Transverse colon (tissue), 4 donors: ENCODE data around the gene IFRD2. TPM values are rescaled to one million over a fixed set of nuclear protein-coding genes. Genes with fewer than 3 reads are reported as not detected.
A peak's percentile ranks its signal among the peaks of the same experiment; 100 is the strongest.

Experiments
- DNase-seq: peaks from one replicate; pipeline ENCODE4 v3.0.0-alpha.2; 2019
- H3K27ac ChIP-seq, 4 donors: fragments of 200-600 bp; sonication (generic); 2 replicates each; pipeline ENCODE4 v1.5.1; 2016 to 2018; ENCODE audit warnings: inconsistent platforms in 4 of 4
- H3K27me3 ChIP-seq: fragments of 200-600 bp; sonication (generic); 2 replicates; pipeline ENCODE4 v1.5.1; 2017; ENCODE audit warnings: inconsistent platforms
- H3K36me3 ChIP-seq, 4 donors: fragments of 200-600 bp; sonication (generic); 2 replicates each; pipeline ENCODE4 v1.5.1; 2017 to 2019; ENCODE audit warnings: inconsistent platforms in 4 of 4
- H3K4me1 ChIP-seq, 4 donors: fragments of 200-600 bp; sonication (generic); 2 replicates each; pipeline ENCODE4 v1.5.1; 2017 to 2020; ENCODE audit warnings: inconsistent platforms in 4 of 4
- H3K4me3 ChIP-seq, 4 donors: fragments of 200-600 bp; sonication (generic); 1 replicate in 1 of 4; 2 replicates in 3 of 4; pipeline versions ENCODE4 v1.5.1 to v1.6.1; 2017 to 2019; ENCODE audit warnings: inconsistent platforms in 4 of 4
- H3K9me3 ChIP-seq, 2 donors: fragments of 200-600 bp; sonication (generic); 2 replicates each; pipeline ENCODE4 v1.5.1; 2017 to 2019; ENCODE audit warnings: inconsistent platforms in 2 of 2
- EP300 ChIP-seq: sonication (generic); formaldehyde crosslinking; IDR thresholded peaks from one replicate; pipeline ENCODE4 v1.6.1; 2017; ENCODE audit warnings: antibody characterized with exemption, low read depth
- POLR2A ChIP-seq: fragments of 450-650 bp; IDR thresholded peaks from one replicate; pipeline ENCODE4 v1.6.1; 2016; ENCODE audit warnings: antibody characterized with exemption, mild to moderate bottlenecking, moderate library complexity
- POLR2AphosphoS5 ChIP-seq, 3 donors: sonication (generic); formaldehyde crosslinking; IDR thresholded peaks; one replicate each; pipeline ENCODE4 v1.6.1; 2016; ENCODE audit warnings: antibody characterized with exemption in 3 of 3
- WGBS, 2 donors: methylation state at CpG; one replicate each; pipeline ENCODE4 v1.1.5; 2018; ENCODE audit warnings: low coverage in 1 of 2; 5-methylcytosine and 5-hydroxymethylcytosine counted together
- in situ Hi-C, 4 donors: fragments of 200-750 bp; cut with MboI; loops; one replicate each; pipeline versions ENCODE4 v1.15.0 to v1.15.1; 2017; ENCODE audit warnings: low sequenced_read_pairs in 3 of 4, low pct_ligation_motif_present in 1 of 4, low pct_unique_long_range_greater_than_20kb in 1 of 4
- intact Hi-C: fragments of 100-400 bp; cut with DNase I; formaldehyde crosslinking; loops from one replicate; pipeline ENCODE4 v1.15.1; 2023; ENCODE audit warnings: low total_unique reads
- total RNA-seq, 4 donors: library from RNA; depleted of rRNA; stranded (reverse); fragments of >200 nt; gene quantifications; one replicate each; pipeline ENCODE4 v1.1.0, GENCODE V29; 2016
- TF ChIP-seq, protein P1 (sequence below), 5 experiments: fragments of 200-600 bp in 3 of 5; fragments of 450-650 bp in 2 of 5; sonication (generic) in 3 of 5; IDR thresholded peaks; 1 replicate in 2 of 5; 2 replicates in 3 of 5; pipeline ENCODE4 v1.5.1; 2016 to 2017; ENCODE audit warnings: antibody characterized with exemption in 5 of 5, inconsistent platforms in 3 of 5, mild to moderate bottlenecking in 2 of 5, moderate library complexity in 1 of 5

Gene IFRD2
- total RNA-seq, 4 donors from 2014 or later: 44.9 to 183 (median 59.5) TPM

DNA sequence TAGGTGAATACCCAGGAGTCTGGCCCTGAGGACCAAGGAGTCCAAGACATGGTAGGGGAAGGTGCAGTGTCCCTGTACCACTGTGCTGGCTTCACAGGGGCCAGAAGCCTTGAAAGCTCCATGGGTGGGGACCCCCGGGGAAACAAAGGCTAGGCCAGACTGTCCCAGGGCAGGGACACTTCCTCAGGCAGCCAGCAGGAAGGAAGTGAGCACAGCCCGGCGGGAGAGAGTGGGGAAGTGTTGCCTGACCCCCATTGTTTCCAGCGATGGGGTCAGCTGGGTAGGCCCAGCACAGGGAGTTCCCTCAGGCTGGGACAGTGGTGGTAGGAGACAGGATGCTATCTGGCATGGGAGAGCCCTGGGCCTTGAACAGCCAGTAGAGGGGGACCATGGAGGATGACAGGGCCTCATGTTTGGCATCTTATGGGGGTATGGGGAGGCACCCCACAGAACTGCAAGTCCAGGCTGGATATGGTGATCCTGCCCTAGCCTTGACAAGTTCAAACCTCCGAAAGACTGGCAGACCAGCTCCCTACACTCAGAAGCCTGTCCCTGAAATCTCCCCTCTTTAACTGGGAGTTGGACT lies 31.5 kb upstream of the IFRD2 start:
- no peaks in the 10 kb centered on the region for H3K27me3 ChIP-seq
- H3K4me3 ChIP-seq: no peak overlapping the region
- H3K4me1 ChIP-seq: peaks cover 18 to 60% (median 49%) of the 10 kb centered on the region in 4 donors
- TF ChIP-seq POLR2A: no peak
- TF ChIP-seq EP300: no peak
- peak in 1 of 3 donors; percentile 45 for TF ChIP-seq POLR2AphosphoS5 (IDR thresholded peaks at IDR 0.05)
- TF ChIP-seq, protein P1, sequence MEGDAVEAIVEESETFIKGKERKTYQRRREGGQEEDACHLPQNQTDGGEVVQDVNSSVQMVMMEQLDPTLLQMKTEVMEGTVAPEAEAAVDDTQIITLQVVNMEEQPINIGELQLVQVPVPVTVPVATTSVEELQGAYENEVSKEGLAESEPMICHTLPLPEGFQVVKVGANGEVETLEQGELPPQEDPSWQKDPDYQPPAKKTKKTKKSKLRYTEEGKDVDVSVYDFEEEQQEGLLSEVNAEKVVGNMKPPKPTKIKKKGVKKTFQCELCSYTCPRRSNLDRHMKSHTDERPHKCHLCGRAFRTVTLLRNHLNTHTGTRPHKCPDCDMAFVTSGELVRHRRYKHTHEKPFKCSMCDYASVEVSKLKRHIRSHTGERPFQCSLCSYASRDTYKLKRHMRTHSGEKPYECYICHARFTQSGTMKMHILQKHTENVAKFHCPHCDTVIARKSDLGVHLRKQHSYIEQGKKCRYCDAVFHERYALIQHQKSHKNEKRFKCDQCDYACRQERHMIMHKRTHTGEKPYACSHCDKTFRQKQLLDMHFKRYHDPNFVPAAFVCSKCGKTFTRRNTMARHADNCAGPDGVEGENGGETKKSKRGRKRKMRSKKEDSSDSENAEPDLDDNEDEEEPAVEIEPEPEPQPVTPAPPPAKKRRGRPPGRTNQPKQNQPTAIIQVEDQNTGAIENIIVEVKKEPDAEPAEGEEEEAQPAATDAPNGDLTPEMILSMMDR (IDR thresholded peaks at IDR 0.05): no peak
- H3K9me3 ChIP-seq: no peaks in the 10 kb centered on the region
- intact Hi-C loops: no loop called here
- in situ Hi-C loops: no loop called here
- no peaks in the 10 kb centered on the region for H3K36me3 ChIP-seq
- H3K27ac ChIP-seq: peak overlapping the region; percentile 92 to 94 (median 92)
- WGBS, 2 donors: 33 to 67% methylated on average over 1 to 5 of the region's 5 CpGs
- DNase-seq: no peak

DNA sequence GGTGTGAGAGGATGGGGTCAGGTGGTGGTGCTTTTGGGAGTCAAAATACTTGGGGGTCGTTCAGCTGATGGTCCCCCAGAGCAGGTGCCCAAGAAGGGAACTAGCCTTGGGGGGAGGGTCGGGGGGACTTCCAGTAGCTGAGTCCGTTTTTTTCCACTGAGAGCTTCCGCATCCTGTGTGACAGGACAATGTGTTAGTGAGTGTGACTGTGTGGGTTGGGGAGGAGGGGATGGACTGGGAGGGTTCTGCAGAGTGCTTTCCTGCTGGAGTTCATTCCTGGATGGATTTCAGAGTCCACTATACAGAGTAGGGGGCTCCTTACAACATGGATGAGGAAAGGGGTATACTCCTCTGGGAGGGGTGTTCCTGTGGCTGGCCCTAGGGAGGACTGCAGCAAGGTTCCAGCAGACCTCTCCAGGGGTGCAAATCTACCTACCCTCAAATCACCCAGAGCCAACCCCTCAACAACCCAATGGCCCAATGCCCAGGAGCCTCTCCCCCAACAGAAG lies 30.9 kb upstream of the IFRD2 start:
- Histone ChIP-seq H3K36me3 (no peaks in the 10 kb centered on the region), H3K27ac (peak overlapping the region; percentile 92 to 94 (median 92)), H3K27me3 (no peaks in the 10 kb centered on the region), H3K4me3 (no peak overlapping the region), H3K9me3 (no peaks in the 10 kb centered on the region), H3K4me1 (peaks cover 21 to 62% (median 50%) of the 10 kb centered on the region in 4 donors)
- no peak for TF ChIP-seq POLR2AphosphoS5 (IDR thresholded peaks at IDR 0.05)
- TF ChIP-seq POLR2A: no peak
- TF ChIP-seq, protein P1 (IDR thresholded peaks at IDR 0.05): no peak
- no peak for TF ChIP-seq EP300
- intact Hi-C loops (no loop called here), in situ Hi-C loops (no loop called here)
- DNase-seq: no peak
- WGBS, 2 donors: 45 to 46% methylated on average over 4 of the region's 4 CpGs

DNA sequence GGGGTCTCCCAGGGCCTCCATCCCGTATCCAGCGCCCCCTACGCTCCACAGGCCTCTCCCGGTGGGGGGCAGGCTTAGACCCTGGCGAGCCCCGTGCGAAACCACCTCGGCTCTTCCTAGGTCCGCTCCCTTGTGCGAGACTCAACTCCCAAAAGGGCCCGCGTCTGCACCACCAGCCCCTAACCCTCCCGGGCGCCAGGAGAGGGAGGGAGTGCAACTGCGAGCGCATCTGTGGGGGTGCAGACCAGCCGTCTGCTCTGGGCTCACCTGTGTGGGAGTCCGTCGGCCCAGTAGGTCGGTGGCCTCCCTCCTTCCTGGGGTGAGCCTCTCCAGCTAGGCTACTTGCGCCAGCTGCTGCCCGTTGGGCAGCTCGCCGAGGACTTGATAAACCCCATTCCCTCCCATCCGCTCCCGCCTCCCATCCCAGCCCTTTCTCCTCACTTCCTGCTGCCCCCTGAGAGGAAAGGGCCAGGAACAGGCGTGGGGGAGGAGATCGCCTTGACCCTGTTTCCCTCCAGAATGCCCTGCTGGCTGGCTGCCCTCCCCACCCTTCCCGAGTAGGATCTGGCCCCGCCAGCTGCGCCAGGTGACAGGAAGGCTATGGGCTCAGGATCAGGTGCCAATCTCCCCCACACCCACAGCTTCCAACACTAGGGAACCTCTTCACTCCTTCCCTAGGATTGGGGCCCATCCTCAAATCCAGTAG lies 30.3 kb upstream of the IFRD2 start, which contains the start of gene HYAL2:
Gene HYAL2, minus strand, starts transcription at position 360 of the 706 bp plus-strand sequence. CDS start 2,256 bp downstream, outside the sequence.
- intact Hi-C loops (no loop called here), in situ Hi-C loops (no loop called here)
- no peak for DNase-seq
- Histone ChIP-seq H3K27ac (peak within 1 kb of the TSS; percentile 92 to 94 (median 92)), H3K27me3 (no peaks in the 10 kb centered on the region), H3K4me1 (peaks cover 27 to 67% (median 55%) of the 10 kb centered on the region in 4 donors), H3K9me3 (no peaks in the 10 kb centered on the region), H3K36me3 (no peaks in the 10 kb centered on the region), H3K4me3 (peak within 1 kb of the TSS; percentile 67 to 76 (median 74))
- TF ChIP-seq EP300 (no peak), POLR2AphosphoS5 (IDR thresholded peaks at IDR 0.05) (peak in 2 of 3 donors; percentile 21 to 24)
- 56% methylated on average over 27 of the region's 31 CpGs; no CpG with 5 or more reads in 1 of the 2 donors for WGBS, 2 donors

DNA sequence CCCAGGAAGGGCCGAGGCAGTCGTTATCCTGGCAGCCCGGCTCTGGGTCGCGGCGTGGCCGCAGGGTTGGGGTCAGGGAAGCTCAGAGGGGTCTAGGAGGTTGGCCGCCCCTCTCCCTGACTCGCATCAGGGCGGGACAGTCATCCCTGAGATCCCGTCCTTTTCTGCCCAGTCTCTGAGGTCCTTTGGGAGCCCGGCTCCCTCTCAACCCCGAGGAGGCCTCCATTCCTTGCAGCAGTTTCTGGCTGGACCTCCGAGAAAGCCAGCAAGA lies 29.8 kb upstream of the IFRD2 start:
- DNase-seq: no peak
- no peak for TF ChIP-seq POLR2AphosphoS5 (IDR thresholded peaks at IDR 0.05)
- peak overlapping the region; percentile 92 to 94 (median 92) for H3K27ac ChIP-seq
- intact Hi-C loops: no loop called here
- in situ Hi-C loops: no loop called here
- 44% methylated on average over 12 of the region's 14 CpGs; no CpG with 5 or more reads in 1 of the 2 donors for WGBS, 2 donors
- no peaks in the 10 kb centered on the region for H3K36me3 ChIP-seq
- peaks cover 28 to 67% (median 55%) of the 10 kb centered on the region in 4 donors for H3K4me1 ChIP-seq
- no peaks in the 10 kb centered on the region for H3K27me3 ChIP-seq
- H3K4me3 ChIP-seq: peak overlapping the region; percentile 15 to 76 (median 70)
- H3K9me3 ChIP-seq: no peaks in the 10 kb centered on the region

DNA sequence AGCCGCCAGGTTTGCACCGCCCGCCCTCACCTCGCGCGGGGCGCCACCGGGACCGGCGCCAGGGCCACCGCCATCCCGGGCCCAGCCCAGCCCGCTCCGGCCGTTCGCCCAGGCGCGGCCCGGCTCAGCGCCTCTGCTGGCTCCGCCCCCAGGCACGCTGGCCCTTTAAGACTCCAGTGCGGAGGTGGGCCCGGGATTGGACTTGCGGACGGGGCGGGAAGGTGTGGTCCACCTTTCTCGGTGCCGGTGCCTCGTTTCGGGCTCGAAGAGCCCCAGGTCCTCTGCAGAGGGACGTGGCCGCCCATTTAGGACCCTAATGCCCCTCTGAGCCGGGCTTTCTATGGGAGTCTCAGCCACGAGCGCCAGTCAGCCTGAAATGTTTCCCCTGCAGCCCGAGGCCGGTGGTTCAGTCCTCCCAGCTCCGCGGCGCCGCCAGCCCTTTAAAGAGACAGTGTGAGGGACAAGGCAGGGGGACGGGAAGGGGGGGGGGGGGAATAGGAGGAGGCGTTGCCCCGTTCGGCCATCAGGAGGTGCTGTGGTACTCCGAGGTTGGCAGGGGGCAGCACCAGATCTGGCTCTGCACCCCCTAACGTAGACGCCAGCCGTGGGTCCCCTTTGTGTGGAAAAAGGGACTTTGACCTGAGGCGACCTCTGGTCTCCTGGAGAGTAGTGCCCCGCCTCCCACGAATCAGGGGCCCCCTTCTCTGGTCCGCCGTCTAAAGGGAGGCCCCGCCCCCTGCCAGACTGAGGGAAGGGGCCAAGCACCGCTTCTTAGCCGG lies 29.3 kb upstream of the IFRD2 start:
- no peaks in the 10 kb centered on the region for H3K27me3 ChIP-seq
- WGBS, 2 donors: 0% methylated on average over 18 of the region's 59 CpGs; no CpG with 5 or more reads in 1 of the 2 donors
- peak overlapping the region; percentile 92 to 94 (median 92) for H3K27ac ChIP-seq
- TF ChIP-seq, protein P1 (IDR thresholded peaks at IDR 0.05): peak; percentile 44 to 70 (median 53)
- TF ChIP-seq POLR2AphosphoS5 (IDR thresholded peaks at IDR 0.05) (peak in 2 of 3 donors; percentile 52 to 61), POLR2A (no peak), EP300 (no peak)
- in situ Hi-C loops (no loop called here), intact Hi-C loops (no loop called here)
- DNase-seq: peak; percentile 91
- peaks cover 28 to 65% (median 55%) of the 10 kb centered on the region in 4 donors for H3K4me1 ChIP-seq
- no peaks in the 10 kb centered on the region for H3K36me3 ChIP-seq
- peak overlapping the region; percentile 67 to 76 (median 74) for H3K4me3 ChIP-seq
- no peaks in the 10 kb centered on the region for H3K9me3 ChIP-seq
